ENCODE results near the gene B3GALNT2. TPM values are rescaled to one million over a fixed set of nuclear protein-coding genes. Genes with fewer than 3 reads are reported as not detected.

The B3GALNT2 gene
- polyA plus RNA-seq, 3 donors = 8.9 to 11.8 (median 10.4) TPM

GRCh38 chr1:235533476-235534168 is 29.4 kb upstream of the B3GALNT2 start:
- Histone ChIP-seq H3K27me3 (ENCODE audit: control insufficient read depth in 2 of 2, insufficient read depth in 2 of 2, low read length in 2 of 2) (no peaks in the 10 kb centered on the region), H3K79me2 (ENCODE audit: insufficient read depth, low read length) (no peaks in the 10 kb centered on the region), H3K4me2 (replicated peaks; ENCODE audit: extremely low read depth, low read length, poor library complexity, severe bottlenecking) (no peak overlapping the region), H3K4me1 (ENCODE audit: control insufficient read depth in 1 of 2, insufficient read depth in 2 of 2, low read length in 2 of 2) (no peaks in the 10 kb centered on the region), H4K20me1 (ENCODE audit: insufficient read depth, low read length) (no peaks in the 10 kb centered on the region), H3K27ac (ENCODE audit: low read depth in 1 of 2, low read length in 2 of 2) (no peak overlapping the region), H3K36me3 (replicated peaks in 1 of 2; ENCODE audit: control insufficient read depth in 1 of 2, insufficient read depth in 2 of 2, low read length in 2 of 2) (no peaks in the 10 kb centered on the region), H3K9me3 (replicated peaks in 1 of 2; ENCODE audit: control insufficient read depth in 1 of 2, insufficient read depth in 1 of 2, low read length in 2 of 2) (no peaks in the 10 kb centered on the region), H2AFZ (ENCODE audit: insufficient read depth, low read depth, low read length, poor library complexity, severe bottlenecking) (no peak overlapping the region), H3K9ac (ENCODE audit: insufficient read depth, low read length, poor library complexity, severe bottlenecking) (no peak overlapping the region), H3K4me3 (replicated peaks in 1 of 3; ENCODE audit: low read depth in 2 of 3, low read length in 3 of 3) (no peak overlapping the region)
- DNase-seq = no peak
- TF ChIP-seq CTCF (IDR thresholded peaks at IDR 0.05) = no peak
- WGBS (ENCODE audit: insufficient coverage) = 94% methylated on average over 4 of the region's 8 CpGs
- intact Hi-C loops (cut with micrococcal nuclease) = no loop called here
- peaks cover 0 to 1% (median 0%) of the 10 kb centered on the region in 7 donors for H3K9me3 Mint-ChIP-seq
- no peak overlapping the region for H3K27ac Mint-ChIP-seq
- no peaks in the 10 kb centered on the region for H3K4me1 Mint-ChIP-seq
- H3K4me3 Mint-ChIP-seq = no peak overlapping the region
- H3K36me3 Mint-ChIP-seq = no peaks in the 10 kb centered on the region
- peaks cover 0 to 2% (median 1%) of the 10 kb centered on the region in 3 donors for H3K27me3 Mint-ChIP-seq (ENCODE audit: low read depth in 3 of 3)

GRCh38 chr1:235532360-235532759 is 28.1 kb upstream of the B3GALNT2 start:
- H3K36me3 Mint-ChIP-seq = no peaks in the 10 kb centered on the region
- H3K79me2 ChIP-seq (ENCODE audit: insufficient read depth, low read length) = no peaks in the 10 kb centered on the region
- H3K9me3 ChIP-seq (replicated peaks in 1 of 2; ENCODE audit: control insufficient read depth in 1 of 2, insufficient read depth in 1 of 2, low read length in 2 of 2) = no peaks in the 10 kb centered on the region
- no peak overlapping the region for H3K9ac ChIP-seq (ENCODE audit: insufficient read depth, low read length, poor library complexity, severe bottlenecking)
- no peak overlapping the region for H3K4me2 ChIP-seq (replicated peaks; ENCODE audit: extremely low read depth, low read length, poor library complexity, severe bottlenecking)
- intact Hi-C loops (cut with micrococcal nuclease) = no loop called here
- no peak overlapping the region for H2AFZ ChIP-seq (ENCODE audit: insufficient read depth, low read depth, low read length, poor library complexity, severe bottlenecking)
- no peaks in the 10 kb centered on the region for H4K20me1 ChIP-seq (ENCODE audit: insufficient read depth, low read length)
- no CpG with 5 or more reads among the region's 2 CpGs for whole genome bisulfite sequencing (ENCODE audit: insufficient coverage)
- H3K4me1 ChIP-seq (ENCODE audit: control insufficient read depth in 1 of 2, insufficient read depth in 2 of 2, low read length in 2 of 2) = no peaks in the 10 kb centered on the region
- H3K27me3 ChIP-seq (ENCODE audit: control insufficient read depth in 2 of 2, insufficient read depth in 2 of 2, low read length in 2 of 2) = no peaks in the 10 kb centered on the region
- no peak overlapping the region for H3K4me3 Mint-ChIP-seq
- H3K4me1 Mint-ChIP-seq = no peaks in the 10 kb centered on the region
- peaks cover 0 to 1% (median 0%) of the 10 kb centered on the region in 7 donors for H3K9me3 Mint-ChIP-seq
- peaks cover 0 to 2% (median 1%) of the 10 kb centered on the region in 3 donors for H3K27me3 Mint-ChIP-seq (ENCODE audit: low read depth in 3 of 3)
- no peak overlapping the region for H3K27ac ChIP-seq (ENCODE audit: low read depth in 1 of 2, low read length in 2 of 2)
- no peak for TF ChIP-seq CTCF (IDR thresholded peaks at IDR 0.05)
- no peaks in the 10 kb centered on the region for H3K36me3 ChIP-seq (replicated peaks in 1 of 2; ENCODE audit: control insufficient read depth in 1 of 2, insufficient read depth in 2 of 2, low read length in 2 of 2)
- no peak for DNase-seq
- H3K27ac Mint-ChIP-seq = no peak overlapping the region
- H3K4me3 ChIP-seq (replicated peaks in 1 of 3; ENCODE audit: low read depth in 2 of 3, low read length in 3 of 3) = no peak overlapping the region

All from CD14-positive monocyte (primary cell).